ENCODE results near the gene PRR27.

Gene PRR27

GRCh38 chr4:70153937-70154336 is at the start of gene PRR27:
TSS of gene PRR27 (plus strand) at chr4:70154237. CDS start at chr4:70154376, 139 bp downstream.
- TF ChIP-seq CTCF (IDR thresholded peaks at IDR 0.05; ENCODE audit: borderline replicate concordance, extremely low read depth, low read length, poor library complexity, severe bottlenecking), result no peak
- TF ChIP-seq EZH2 (IDR thresholded peaks at IDR 0.05; ENCODE audit: borderline replicate concordance, low read depth, low read length, severe bottlenecking), result no peak
- Histone ChIP-seq H3K4me3 (ENCODE audit: low read depth in 1 of 2, low read length in 2 of 2) (no peak within 1 kb of the TSS), H3K4me2 (ENCODE audit: insufficient read depth, low read length) (no peak within 1 kb of the TSS), H3K27ac (ENCODE audit: low read length) (no peak within 1 kb of the TSS), H3K79me2 (ENCODE audit: insufficient read depth, low read length) (no peaks in the 10 kb centered on the region), H4K20me1 (ENCODE audit: insufficient read depth, low read length) (no peaks in the 10 kb centered on the region), H3K9me3 (ENCODE audit: insufficient read depth, low read length, severe bottlenecking) (no peaks in the 10 kb centered on the region), H3K4me1 (ENCODE audit: insufficient read depth, low read length) (no peaks in the 10 kb centered on the region), H3K36me3 (ENCODE audit: insufficient read depth, low read length) (no peaks in the 10 kb centered on the region), H3K9ac (ENCODE audit: low read depth, low read length) (no peak within 1 kb of the TSS), H2AFZ (ENCODE audit: low read depth, low read length) (no peak within 1 kb of the TSS), H3K27me3 (ENCODE audit: insufficient read depth, low read length, poor library complexity) (no peaks in the 10 kb centered on the region)
- DNase-seq (no peak), ATAC-seq (ENCODE audit: insufficient read depth, low read depth) (no peak)

GRCh38 chr4:70110917-70111316 is 43.1 kb upstream of the PRR27 start:
- no peaks in the 10 kb centered on the region for H3K79me2 ChIP-seq (ENCODE audit: insufficient read depth, low read length)
- no peak overlapping the region for H3K9ac ChIP-seq (ENCODE audit: low read depth, low read length)
- no peak overlapping the region for H3K4me2 ChIP-seq (ENCODE audit: insufficient read depth, low read length)
- H3K27me3 ChIP-seq (ENCODE audit: insufficient read depth, low read length, poor library complexity), result no peaks in the 10 kb centered on the region
- TF ChIP-seq CTCF (IDR thresholded peaks at IDR 0.05; ENCODE audit: borderline replicate concordance, extremely low read depth, low read length, poor library complexity, severe bottlenecking), result no peak
- H2AFZ ChIP-seq (ENCODE audit: low read depth, low read length), result no peak overlapping the region
- no peaks in the 10 kb centered on the region for H3K9me3 ChIP-seq (ENCODE audit: insufficient read depth, low read length, severe bottlenecking)
- no peaks in the 10 kb centered on the region for H3K4me1 ChIP-seq (ENCODE audit: insufficient read depth, low read length)
- DNase-seq (no peak), ATAC-seq (ENCODE audit: insufficient read depth, low read depth) (no peak)
- H4K20me1 ChIP-seq (ENCODE audit: insufficient read depth, low read length), result no peaks in the 10 kb centered on the region
- no peak overlapping the region for H3K27ac ChIP-seq (ENCODE audit: low read length)
- no peaks in the 10 kb centered on the region for H3K36me3 ChIP-seq (ENCODE audit: insufficient read depth, low read length)
- no peak overlapping the region for H3K4me3 ChIP-seq (ENCODE audit: low read depth in 1 of 2, low read length in 2 of 2)

- no peak for TF ChIP-seq CTCF (IDR thresholded peaks at IDR 0.05; ENCODE audit: borderline replicate concordance, extremely low read depth, low read length, poor library complexity, severe bottlenecking)
- no peak for TF ChIP-seq EZH2 (IDR thresholded peaks at IDR 0.05; ENCODE audit: borderline replicate concordance, low read depth, low read length, severe bottlenecking)
- H3K4me3 ChIP-seq (ENCODE audit: low read depth in 1 of 2, low read length in 2 of 2), result no peak overlapping the region
- H3K36me3 ChIP-seq (ENCODE audit: insufficient read depth, low read length), result no peaks in the 10 kb centered on the region
- DNase-seq, result no peak
- no peak for ATAC-seq (ENCODE audit: insufficient read depth, low read depth)
- H3K9me3 ChIP-seq (ENCODE audit: insufficient read depth, low read length, severe bottlenecking), result no peaks in the 10 kb centered on the region
- no peak overlapping the region for H2AFZ ChIP-seq (ENCODE audit: low read depth, low read length)
- no peak overlapping the region for H3K9ac ChIP-seq (ENCODE audit: low read depth, low read length)
- H4K20me1 ChIP-seq (ENCODE audit: insufficient read depth, low read length), result no peaks in the 10 kb centered on the region
- H3K4me1 ChIP-seq (ENCODE audit: insufficient read depth, low read length), result no peaks in the 10 kb centered on the region
- H3K27ac ChIP-seq (ENCODE audit: low read length), result no peak overlapping the region
- no peaks in the 10 kb centered on the region for H3K79me2 ChIP-seq (ENCODE audit: insufficient read depth, low read length)
- no peak overlapping the region for H3K4me2 ChIP-seq (ENCODE audit: insufficient read depth, low read length)
- no peaks in the 10 kb centered on the region for H3K27me3 ChIP-seq (ENCODE audit: insufficient read depth, low read length, poor library complexity)
These were observed 40.4 kb upstream of the PRR27 start for GRCh38 chr4:70113656-70114055.

GRCh38 chr4:70114096-70114495 is 39.9 kb upstream of the PRR27 start:
- H3K4me3 ChIP-seq (ENCODE audit: low read depth in 1 of 2, low read length in 2 of 2), result no peak overlapping the region
- no peaks in the 10 kb centered on the region for H3K79me2 ChIP-seq (ENCODE audit: insufficient read depth, low read length)
- DNase-seq (no peak), ATAC-seq (ENCODE audit: insufficient read depth, low read depth) (no peak)
- no peaks in the 10 kb centered on the region for H3K27me3 ChIP-seq (ENCODE audit: insufficient read depth, low read length, poor library complexity)
- no peak overlapping the region for H2AFZ ChIP-seq (ENCODE audit: low read depth, low read length)
- TF ChIP-seq EZH2 (IDR thresholded peaks at IDR 0.05; ENCODE audit: borderline replicate concordance, low read depth, low read length, severe bottlenecking) (no peak), CTCF (IDR thresholded peaks at IDR 0.05; ENCODE audit: borderline replicate concordance, extremely low read depth, low read length, poor library complexity, severe bottlenecking) (no peak)
- no peaks in the 10 kb centered on the region for H3K4me1 ChIP-seq (ENCODE audit: insufficient read depth, low read length)
- H3K36me3 ChIP-seq (ENCODE audit: insufficient read depth, low read length), result no peaks in the 10 kb centered on the region
- H3K9me3 ChIP-seq (ENCODE audit: insufficient read depth, low read length, severe bottlenecking), result no peaks in the 10 kb centered on the region
- H3K9ac ChIP-seq (ENCODE audit: low read depth, low read length), result no peak overlapping the region
- H4K20me1 ChIP-seq (ENCODE audit: insufficient read depth, low read length), result no peaks in the 10 kb centered on the region
- H3K4me2 ChIP-seq (ENCODE audit: insufficient read depth, low read length), result no peak overlapping the region
- H3K27ac ChIP-seq (ENCODE audit: low read length), result no peak overlapping the region
